GM21367 (cell line): ENCODE measurements around the gene DIPK1B.
A peak's percentile ranks its signal among the peaks of the same experiment; 100 is the strongest.

Experiments
- ATAC-seq: cut with Tn5 transposase; IDR thresholded peaks from one replicate; pipeline ENCODE4 v1.9.1; 2021; ENCODE audit not compliant: unreplicated experiment

The DIPK1B gene

GRCh38 chr9:136719195-136719880, 7.0 kb downstream of the DIPK1B start:
- no peak for ATAC-seq

- ATAC-seq: no peak
Observed at GRCh38 chr9:136720251-136720897, 8.0 kb downstream of the DIPK1B start.

- ATAC-seq: no peak
Observed at GRCh38 chr9:136720898-136721338, 8.5 kb downstream of the DIPK1B start.

- ATAC-seq: no peak
Observed at GRCh38 chr9:136721339-136722092, 9.1 kb downstream of the DIPK1B start.

GRCh38 chr9:136722093-136722968, 10.0 kb downstream of the DIPK1B start:
- no peak for ATAC-seq

- no peak for ATAC-seq
Observed at GRCh38 chr9:136722969-136723356, 10.6 kb downstream of the DIPK1B start.

- ATAC-seq: no peak
Observed at GRCh38 chr9:136723362-136723976, 11.1 kb downstream of the DIPK1B start.

GRCh38 chr9:136723989-136724388, 11.6 kb downstream of the DIPK1B start:
- ATAC-seq: no peak

GRCh38 chr9:136724772-136725171, 12.4 kb downstream of the DIPK1B start:
- ATAC-seq: no peak

GRCh38 chr9:136725612-136726011, 13.2 kb downstream of the DIPK1B start:
- ATAC-seq: no peak

GRCh38 chr9:136726118-136726517, 13.7 kb downstream of the DIPK1B start:
- ATAC-seq: no peak

- no peak for ATAC-seq
Observed at GRCh38 chr9:136726631-136727191, 14.3 kb downstream of the DIPK1B start.

GRCh38 chr9:136728080-136728547, 15.7 kb downstream of the DIPK1B start:
- ATAC-seq: peak; percentile 46

- ATAC-seq: peak; percentile 8
Observed at GRCh38 chr9:136728548-136729123, 16.3 kb downstream of the DIPK1B start.

GRCh38 chr9:136729144-136729543, 16.8 kb downstream of the DIPK1B start:
- no peak for ATAC-seq

- ATAC-seq: no peak
Observed at GRCh38 chr9:136729926-136730325, 17.6 kb downstream of the DIPK1B start.

- ATAC-seq: no peak
Observed at GRCh38 chr9:136732444-136733178, 20.2 kb downstream of the DIPK1B start.

GRCh38 chr9:136733611-136734010, 21.2 kb downstream of the DIPK1B start:
- no peak for ATAC-seq
